ENCODE data around the gene CPOX. TPM values are rescaled to one million over a fixed set of nuclear protein-coding genes. Genes with fewer than 3 reads are reported as not detected.
"Not testable (repeated sequence)": the region's sequence is repeated elsewhere in the genome, so short reads cannot be mapped to it uniquely, and the experiment has no call there.

CPOX gene
- polyA plus RNA-seq, 4 donors, result 23.5 to 31.4 (median 24.9) TPM

- DNase-seq (ENCODE audit: low read depth in 4 of 4, low spot score in 3 of 4), result no peak
Observed at GRCh38 chr3:98565237-98565643, 28.2 kb downstream of the CPOX start.

- DNase-seq (ENCODE audit: low read depth in 4 of 4, low spot score in 3 of 4), result no peak
Observed at GRCh38 chr3:98564282-98565005, 29.0 kb downstream of the CPOX start.

GRCh38 chr3:98563661-98564281 is 29.6 kb downstream of the CPOX start:
- DNase-seq (ENCODE audit: low read depth in 4 of 4, low spot score in 3 of 4), result no peak

- DNase-seq (ENCODE audit: low read depth in 4 of 4, low spot score in 3 of 4), result no peak
Observed at GRCh38 chr3:98561727-98562521, 31.5 kb downstream of the CPOX start.

- DNase-seq (ENCODE audit: low read depth in 4 of 4, low spot score in 3 of 4), result no peak
Observed at GRCh38 chr3:98560911-98561310, 32.5 kb downstream of the CPOX start.

- DNase-seq (ENCODE audit: low read depth in 4 of 4, low spot score in 3 of 4), result not testable (repeated sequence)
Observed at GRCh38 chr3:98559769-98560168, 33.6 kb downstream of the CPOX start.

- DNase-seq (ENCODE audit: low read depth in 4 of 4, low spot score in 3 of 4), result no peak
Observed at GRCh38 chr3:98558100-98558827, 35.1 kb downstream of the CPOX start.

- DNase-seq (ENCODE audit: low read depth in 4 of 4, low spot score in 3 of 4), result no peak
Observed at GRCh38 chr3:98557324-98558010, 35.9 kb downstream of the CPOX start.

GRCh38 chr3:98556164-98557130 is 37.0 kb downstream of the CPOX start:
- DNase-seq (ENCODE audit: low read depth in 4 of 4, low spot score in 3 of 4), result no peak

GRCh38 chr3:98555025-98555379 is 38.4 kb downstream of the CPOX start:
- no peak for DNase-seq (ENCODE audit: low read depth in 4 of 4, low spot score in 3 of 4)

GRCh38 chr3:98554580-98554979 is 38.8 kb downstream of the CPOX start:
- no peak for DNase-seq (ENCODE audit: low read depth in 4 of 4, low spot score in 3 of 4)

GRCh38 chr3:98553753-98554152 is 39.7 kb downstream of the CPOX start:
- peak in 1 of 4 donors; percentile 12 for DNase-seq (ENCODE audit: low read depth in 4 of 4, low spot score in 3 of 4)

GRCh38 chr3:98553021-98553563 is 40.3 kb downstream of the CPOX start:
- no peak for DNase-seq (ENCODE audit: low read depth in 4 of 4, low spot score in 3 of 4)

GRCh38 chr3:98552232-98553020 is 41.0 kb downstream of the CPOX start:
- DNase-seq (ENCODE audit: low read depth in 4 of 4, low spot score in 3 of 4), result no peak

- DNase-seq (ENCODE audit: low read depth in 4 of 4, low spot score in 3 of 4), result no peak
Observed at GRCh38 chr3:98551754-98552153, 41.7 kb downstream of the CPOX start.

- DNase-seq (ENCODE audit: low read depth in 4 of 4, low spot score in 3 of 4), result no peak
Observed at GRCh38 chr3:98551236-98551635, 42.2 kb downstream of the CPOX start.

GRCh38 chr3:98550833-98551232 is 42.6 kb downstream of the CPOX start:
- DNase-seq (ENCODE audit: low read depth in 4 of 4, low spot score in 3 of 4), result no peak

GRCh38 chr3:98548544-98548943 is 44.9 kb downstream of the CPOX start:
- no peak for DNase-seq (ENCODE audit: low read depth in 4 of 4, low spot score in 3 of 4)

All from left renal pelvis (tissue), 4 donors.